SW480 (cell line): ENCODE results near the gene CARD11.

ENCODE experiments used
- DNase-seq: peaks from one replicate; pipeline ENCODE4 v3.0.0-alpha.2; 2016; ENCODE audit warnings: low spot score

The CARD11 gene

DNA sequence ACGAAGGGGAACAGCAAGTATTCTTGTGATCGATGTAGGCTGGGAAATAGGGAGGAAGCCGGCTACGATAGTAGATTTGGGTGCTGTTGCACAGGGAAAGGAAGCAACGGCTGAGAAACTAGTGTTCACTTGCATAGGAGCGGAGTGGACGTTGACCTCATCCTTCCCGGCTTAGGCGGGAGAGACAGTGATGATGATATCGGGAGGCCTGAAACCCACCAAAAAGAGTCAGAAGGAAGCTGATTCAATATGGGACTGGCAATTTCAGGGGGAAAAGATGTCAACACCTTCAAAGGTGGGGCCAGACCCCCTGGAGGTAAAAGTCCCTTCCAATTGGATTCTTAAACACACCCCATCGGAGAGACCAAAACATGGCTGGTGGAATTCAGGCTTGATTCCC is 61.3 kb downstream of the CARD11 start:
- no peak for DNase-seq

GRCh38 chr7:2981103-2981480 is 62.6 kb downstream of the CARD11 start:
- DNase-seq, result no peak

DNA sequence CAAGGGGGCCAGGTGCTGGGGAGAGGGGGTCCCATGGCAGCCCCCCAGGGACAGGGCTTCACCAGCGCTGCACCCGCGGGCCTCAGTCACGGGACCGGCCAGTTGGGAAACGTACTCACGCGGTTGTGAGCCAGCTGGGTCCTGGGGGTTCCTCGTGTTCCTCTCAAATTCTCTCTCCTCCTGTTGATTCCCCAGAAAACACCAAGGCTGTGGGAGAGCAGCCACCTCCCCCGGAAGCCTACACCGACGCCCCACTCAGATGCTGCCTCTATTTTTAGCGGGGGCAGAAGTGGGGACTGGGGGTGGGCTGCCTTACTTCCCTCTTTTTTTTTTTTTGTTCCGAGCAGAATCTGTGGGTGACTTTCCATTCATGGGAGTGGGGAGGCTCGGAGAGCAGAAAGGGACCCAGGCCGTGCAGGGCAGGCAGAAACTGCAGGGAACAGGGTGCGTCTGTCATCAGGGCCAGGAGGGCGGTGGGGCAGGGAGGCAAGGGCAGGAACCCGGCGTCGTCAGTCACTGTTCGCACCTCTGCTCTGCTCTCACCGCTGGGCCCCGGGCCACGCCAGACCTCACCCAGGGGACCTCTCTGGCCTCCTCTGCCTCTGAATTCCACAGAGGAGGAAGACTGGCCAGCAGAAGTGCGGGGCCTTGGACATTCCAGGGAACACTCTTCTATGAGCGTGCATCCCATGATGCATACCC is 63.1 kb downstream of the CARD11 start:
- no peak for DNase-seq

- DNase-seq, result no peak
These were observed 63.7 kb downstream of the CARD11 start for GRCh38 chr7:2979951-2980350.

- DNase-seq, result no peak
These were observed 64.5 kb downstream of the CARD11 start for GRCh38 chr7:2979201-2979631.

- DNase-seq, result no peak
These were observed 65.3 kb downstream of the CARD11 start for GRCh38 chr7:2978408-2978807.

- no peak for DNase-seq
These were observed 67.8 kb downstream of the CARD11 start for GRCh38 chr7:2975821-2976371.

DNA sequence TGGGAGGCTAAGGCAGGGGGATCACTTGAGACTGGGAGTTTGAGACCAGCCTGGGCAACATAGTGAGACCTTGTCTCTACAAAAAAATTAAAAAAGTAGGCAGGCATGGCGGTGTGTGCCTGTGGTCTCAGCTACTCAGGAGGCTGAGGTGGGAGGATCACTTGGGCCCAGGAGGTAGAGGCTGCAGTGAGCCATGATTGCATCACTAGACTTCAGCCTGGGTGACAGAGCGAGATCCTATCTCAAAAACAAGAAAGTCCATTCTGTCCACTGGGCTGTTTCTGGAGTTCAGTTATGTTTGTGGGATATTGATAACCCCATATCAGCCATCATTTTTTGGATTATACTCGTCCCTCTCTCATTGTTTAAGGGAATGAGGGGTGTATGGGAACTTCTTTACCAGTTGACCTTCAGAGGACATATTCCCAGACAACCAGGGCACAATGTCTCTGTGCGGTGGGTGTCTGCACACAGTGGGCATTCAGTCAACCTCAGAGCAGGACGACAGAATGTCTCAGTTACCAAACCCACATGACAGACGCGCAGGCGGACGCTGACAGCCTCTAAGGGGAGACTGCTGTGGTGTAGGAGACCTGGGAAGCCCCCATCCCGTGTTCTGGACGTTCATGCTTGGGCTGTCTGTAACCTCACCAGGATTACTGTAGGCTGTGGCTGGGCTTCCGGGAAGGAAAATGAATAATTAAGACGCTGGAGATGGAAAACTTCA is 69.4 kb downstream of the CARD11 start:
- DNase-seq, result no peak

DNA sequence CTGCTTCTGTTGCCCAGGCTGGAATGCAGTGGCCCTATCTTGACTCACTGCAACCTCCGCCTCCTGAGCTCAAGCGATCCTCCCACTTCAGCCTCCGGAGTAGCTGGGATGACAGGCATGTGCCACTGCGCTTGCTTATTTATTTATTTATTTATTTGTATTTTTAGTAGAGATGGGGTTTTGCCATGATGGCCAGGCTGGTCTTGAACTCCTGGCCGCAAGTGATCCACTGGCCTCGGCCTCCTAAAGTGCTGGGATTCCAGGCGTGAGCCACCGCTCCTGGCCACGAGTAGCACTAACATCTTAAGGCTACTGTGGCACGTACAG is 70.9 kb downstream of the CARD11 start:
- DNase-seq, result no peak

DNA sequence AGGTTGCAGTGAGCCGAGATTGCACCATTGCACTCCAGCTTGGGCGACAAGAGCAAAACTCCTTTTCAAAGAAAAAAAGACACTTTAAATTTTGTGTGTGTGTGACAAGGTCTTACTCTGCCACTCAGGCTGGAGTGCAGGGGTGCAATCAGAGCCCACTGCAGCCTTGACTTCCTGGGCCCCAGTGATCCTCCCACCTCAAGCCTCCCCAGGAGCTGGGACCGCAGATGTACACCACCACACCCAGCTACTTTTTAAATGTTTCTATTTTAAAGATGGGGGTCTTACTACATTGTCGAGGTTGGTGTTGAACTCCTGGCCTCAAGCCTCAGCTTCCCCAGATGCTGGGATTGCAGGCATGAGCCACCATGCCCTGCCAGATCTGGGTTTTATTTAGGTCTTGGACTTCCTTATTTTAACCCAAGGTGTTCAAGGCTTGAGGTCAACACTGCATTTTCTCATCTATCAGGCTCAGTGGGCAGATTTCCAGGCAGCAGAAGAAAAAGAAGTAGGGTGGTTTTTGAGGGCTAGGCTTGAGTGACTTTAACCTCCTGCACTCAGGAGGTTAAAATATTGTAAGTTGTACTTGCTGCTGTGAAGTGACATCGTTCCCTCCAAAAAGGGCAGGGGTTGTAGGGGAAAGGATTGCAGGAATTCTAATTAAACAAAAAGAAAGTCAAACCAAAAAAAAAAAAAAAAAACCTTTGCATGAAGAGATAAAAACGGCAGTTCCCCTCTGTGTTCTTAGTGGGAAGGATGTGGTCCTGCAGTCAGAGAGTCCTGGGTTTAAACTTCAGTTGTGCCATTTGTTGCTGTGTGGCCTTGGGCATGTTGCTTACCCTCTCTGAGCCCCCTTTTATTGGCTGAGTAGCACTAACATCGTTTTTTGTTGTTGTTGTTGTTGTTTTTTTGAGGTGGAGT is 71.5 kb downstream of the CARD11 start:
- DNase-seq, result no peak

- DNase-seq, result no peak
These were observed 72.8 kb downstream of the CARD11 start for GRCh38 chr7:2970861-2971260.

- no peak for DNase-seq
These were observed 73.4 kb downstream of the CARD11 start for GRCh38 chr7:2970307-2970664.

GRCh38 chr7:2969398-2970306 is 74.0 kb downstream of the CARD11 start:
- DNase-seq, result no peak

DNA sequence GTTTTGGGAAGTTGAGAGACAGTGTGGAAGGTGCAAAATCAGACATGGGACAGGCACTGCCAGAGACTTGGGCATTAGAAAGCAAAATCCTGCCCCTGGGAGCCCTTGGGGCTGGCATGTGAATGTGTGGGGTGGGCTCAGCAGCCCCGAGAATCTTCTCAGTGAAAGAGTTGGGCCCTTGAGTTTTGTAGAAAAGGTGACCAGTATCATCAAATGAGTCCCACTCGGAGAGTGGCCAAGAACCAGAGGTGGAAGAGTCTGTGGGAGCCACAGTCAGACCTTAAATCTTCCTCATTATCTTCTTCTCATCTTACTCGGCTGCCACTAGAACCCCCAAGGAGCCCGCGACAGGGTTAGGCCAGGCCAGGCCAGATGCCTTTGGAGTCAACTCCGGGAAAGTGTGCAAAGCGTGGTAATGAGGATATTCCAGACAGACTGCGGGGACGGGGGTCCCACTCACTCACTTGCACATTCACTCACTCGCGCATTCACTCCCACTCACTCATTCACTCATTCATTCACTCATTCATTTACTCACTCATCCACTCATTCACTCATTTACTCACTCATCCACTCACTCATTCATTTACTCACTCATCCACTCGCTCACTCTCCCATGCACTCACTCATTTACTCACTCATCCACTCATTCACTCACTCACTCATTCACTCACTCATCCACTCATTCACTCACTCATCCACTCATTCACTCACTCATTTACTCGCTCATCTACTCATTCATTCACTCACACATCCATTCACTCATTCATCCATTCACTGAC is 74.9 kb downstream of the CARD11 start:
- no peak for DNase-seq

GRCh38 chr7:2968176-2968575 is 75.5 kb downstream of the CARD11 start:
- DNase-seq, result no peak

DNA sequence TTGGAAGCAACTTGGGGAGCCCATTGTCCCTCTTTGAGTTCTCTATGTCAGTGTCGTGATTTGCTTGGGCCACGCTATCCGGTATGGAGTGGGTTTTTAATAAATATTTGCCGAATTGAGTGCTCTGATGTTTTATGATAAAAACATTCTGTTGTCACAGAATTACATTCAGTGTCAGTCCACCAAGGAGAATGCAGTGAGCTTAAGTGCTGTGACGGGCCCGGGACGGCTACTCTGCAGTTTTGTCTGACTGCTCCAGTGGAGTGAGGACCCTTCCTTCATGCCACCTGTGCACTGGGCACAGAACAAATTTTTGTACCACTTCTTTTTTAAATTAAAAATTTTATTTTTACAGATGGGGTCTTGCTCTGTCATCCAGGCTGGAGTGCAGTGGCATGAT is 76.0 kb downstream of the CARD11 start:
- no peak for DNase-seq

- no peak for DNase-seq
These were observed 76.4 kb downstream of the CARD11 start for GRCh38 chr7:2967253-2967652.

- no peak for DNase-seq
These were observed 77.1 kb downstream of the CARD11 start for GRCh38 chr7:2966466-2967078.

DNA sequence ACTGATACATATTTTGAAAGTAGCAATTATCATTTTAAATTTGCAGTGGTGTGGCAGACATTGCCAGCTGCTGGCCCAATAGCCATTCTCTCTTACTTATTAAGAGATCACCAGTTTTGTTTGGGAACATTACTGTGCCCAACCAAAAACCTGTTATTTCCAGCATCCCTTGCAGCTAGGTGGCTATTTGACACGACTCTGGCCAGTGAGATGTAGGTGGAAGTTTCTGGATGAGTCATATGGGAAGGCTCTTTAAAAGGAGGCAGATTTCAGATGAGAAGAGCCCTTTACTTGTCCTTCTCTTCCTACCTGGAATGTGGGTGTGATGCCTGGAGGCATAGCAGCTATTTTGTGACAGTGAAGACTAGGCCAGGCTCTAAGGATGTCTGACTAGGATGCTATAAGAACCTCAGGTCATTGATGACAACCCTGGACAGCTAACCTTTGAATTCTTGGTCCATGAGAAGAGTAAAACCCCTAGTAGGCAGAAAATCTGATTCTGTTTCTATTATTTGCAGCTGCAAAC is 77.9 kb downstream of the CARD11 start:
- DNase-seq, result no peak

DNA sequence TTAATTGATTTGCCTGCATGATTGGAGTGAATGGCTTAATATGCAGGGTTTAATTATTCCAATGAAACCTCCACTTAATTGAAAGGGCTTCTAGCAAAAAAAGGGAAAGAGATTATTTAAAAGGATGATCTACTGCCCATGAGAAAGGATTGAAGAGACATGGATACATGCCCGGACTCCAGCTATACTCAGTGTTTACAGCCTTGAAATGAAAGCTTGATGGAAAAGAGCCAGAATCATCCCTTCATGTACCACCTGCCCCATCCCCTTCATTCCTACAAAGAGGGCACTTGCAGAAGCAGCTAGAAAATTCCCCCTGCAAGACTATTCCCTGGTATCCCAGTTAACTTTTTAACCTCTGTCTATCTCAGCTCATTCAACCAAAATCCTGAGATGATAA is 78.4 kb downstream of the CARD11 start:
- no peak for DNase-seq
